SK-N-MC (cell line): ENCODE measurements around the gene PAPOLB.

ENCODE experiments used
- EZH2 ChIP-seq: fragments of 200-600 bp; sonication (generic); IDR thresholded peaks from one replicate; pipeline ENCODE4 v1.6.1; 2017; ENCODE audit warnings: antibody characterized with exemption
- FOXP2 ChIP-seq: optimal IDR thresholded peaks from 2 replicates; pipeline ENCODE3; 2011; ENCODE audit warnings: mild to moderate bottlenecking, moderate library complexity; ENCODE audit not compliant: insufficient read depth; ENCODE audit errors: extremely low read length, control extremely low read depth

DNA sequence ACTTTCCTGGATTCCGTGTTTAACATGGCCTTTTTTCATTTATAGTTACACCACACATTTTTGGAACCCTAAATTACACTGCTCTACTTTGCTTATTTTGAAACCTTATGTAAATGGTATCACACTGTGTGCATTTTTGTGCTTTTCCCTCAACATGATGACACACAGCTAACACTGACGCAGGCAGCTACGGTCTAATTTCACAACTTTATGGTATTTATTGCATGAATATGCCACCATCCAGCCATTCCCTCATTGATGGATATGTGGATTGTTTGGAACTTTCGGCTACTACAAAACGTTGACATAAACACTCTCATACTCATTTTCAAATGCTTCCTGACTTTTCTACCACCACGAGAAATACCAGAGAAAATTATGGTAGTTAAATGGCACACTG is 6.9 kb downstream of the PAPOLB start:
- no peak for TF ChIP-seq FOXP2
- no peak for TF ChIP-seq EZH2
